HG03045 (cell line): Measurements from ENCODE around the gene KIFC3.
"Not testable (repeated sequence)": the region's sequence is repeated elsewhere in the genome, so short reads cannot be mapped to it uniquely, and the experiment has no call there.

ENCODE experiments used
- ATAC-seq: cut with Tn5 transposase; IDR thresholded peaks from one replicate; pipeline ENCODE4 v1.9.1; 2021; ENCODE audit warnings: mild to moderate bottlenecking, moderate library complexity; ENCODE audit not compliant: unreplicated experiment

Gene KIFC3

DNA sequence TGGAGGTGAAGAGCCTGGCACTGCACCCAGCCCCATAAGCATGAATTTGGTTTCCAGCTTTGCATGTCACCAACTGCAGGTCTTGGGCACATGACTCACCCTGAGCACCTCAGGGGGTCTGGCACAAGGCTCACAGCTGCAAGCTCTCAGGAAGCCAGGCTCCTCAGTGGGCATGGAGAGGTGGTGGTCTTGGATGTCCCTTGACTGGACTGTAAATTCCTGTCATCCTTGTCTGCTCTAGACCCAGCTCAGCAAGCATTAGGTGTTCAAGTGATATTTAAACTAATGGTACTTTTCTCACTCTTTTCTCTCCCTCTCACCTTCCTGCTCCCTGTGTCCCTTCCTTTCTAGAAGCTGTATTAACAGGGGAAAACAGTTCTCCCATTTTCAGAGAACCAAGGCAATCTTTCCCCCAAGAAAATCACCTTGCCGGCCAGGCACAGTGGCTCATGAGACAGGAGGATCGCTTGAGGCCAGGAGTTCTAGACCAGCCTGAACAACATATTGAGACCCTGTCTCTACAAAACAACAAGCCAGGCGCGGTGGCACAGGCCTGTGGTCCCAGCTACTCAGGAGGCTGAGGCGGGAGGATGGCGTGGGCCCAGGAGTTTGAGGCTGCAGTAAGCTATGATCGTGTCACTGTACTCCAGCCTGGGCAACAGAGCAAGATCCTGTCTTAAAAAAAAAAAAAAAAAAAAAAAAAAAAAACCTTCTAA is 5.1 kb upstream of the KIFC3 start:
- no peak for ATAC-seq

DNA sequence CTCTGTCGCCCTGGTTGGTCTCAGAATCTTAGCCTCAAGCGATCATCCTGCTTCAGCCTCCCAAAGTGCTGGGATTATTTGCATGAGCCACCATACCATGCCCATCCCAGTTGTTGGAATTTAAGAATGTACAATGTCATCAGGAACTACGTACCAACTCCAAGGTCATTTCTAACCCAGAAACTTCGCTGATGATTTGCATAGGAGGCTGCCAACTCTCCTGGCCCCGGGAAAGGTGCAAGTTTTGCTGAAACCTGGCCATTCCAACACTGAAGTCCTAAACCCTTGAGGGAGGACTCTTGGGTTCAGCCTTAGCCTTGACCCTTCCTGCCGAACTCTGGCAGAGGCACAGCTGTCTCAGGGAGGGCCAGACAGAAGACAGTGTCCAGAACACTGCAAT is 2.9 kb upstream of the KIFC3 start:
- no peak for ATAC-seq

- ATAC-seq, result no peak
Measured at GRCh38 chr16:57804111-57804837, 2.0 kb upstream of the KIFC3 start.

GRCh38 chr16:57803134-57803990 is 1.1 kb upstream of the KIFC3 start:
- ATAC-seq, result no peak

DNA sequence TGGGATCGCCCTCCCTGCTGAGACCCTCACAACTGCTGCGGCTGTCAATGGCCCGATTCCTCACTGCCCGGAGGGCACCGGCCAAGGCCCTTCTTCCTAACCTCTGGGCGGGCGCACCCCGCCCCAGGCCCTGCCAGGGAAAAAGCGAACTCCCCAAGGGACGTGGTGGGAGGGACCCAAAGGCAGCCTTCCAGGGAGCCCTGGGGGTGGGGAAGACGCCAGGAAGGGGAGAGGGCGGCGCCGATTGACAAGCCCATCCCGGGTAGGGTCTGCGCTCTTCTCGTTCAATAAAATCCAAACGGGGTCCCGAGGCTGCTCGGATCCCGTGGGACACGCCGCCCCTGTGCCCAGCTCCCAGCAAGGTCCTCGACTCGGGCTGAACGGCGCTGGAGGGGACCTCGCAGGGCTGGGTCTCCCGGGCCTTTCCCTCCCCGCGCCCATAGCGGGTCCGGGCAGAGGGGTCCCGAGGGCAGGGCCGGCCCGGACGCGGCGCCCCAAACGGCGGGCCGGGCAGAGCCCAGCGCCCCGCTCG is 416 bp downstream of the KIFC3 start:
- no peak for ATAC-seq

GRCh38 chr16:57801098-57801808 is 1.0 kb downstream of the KIFC3 start:
- no peak for ATAC-seq

GRCh38 chr16:57800200-57801097 is 1.8 kb downstream of the KIFC3 start:
- ATAC-seq, result no peak

- ATAC-seq, result no peak
Measured at GRCh38 chr16:57799600-57800199, 2.6 kb downstream of the KIFC3 start.

GRCh38 chr16:57798953-57799599 is 3.2 kb downstream of the KIFC3 start:
- ATAC-seq, result no peak

DNA sequence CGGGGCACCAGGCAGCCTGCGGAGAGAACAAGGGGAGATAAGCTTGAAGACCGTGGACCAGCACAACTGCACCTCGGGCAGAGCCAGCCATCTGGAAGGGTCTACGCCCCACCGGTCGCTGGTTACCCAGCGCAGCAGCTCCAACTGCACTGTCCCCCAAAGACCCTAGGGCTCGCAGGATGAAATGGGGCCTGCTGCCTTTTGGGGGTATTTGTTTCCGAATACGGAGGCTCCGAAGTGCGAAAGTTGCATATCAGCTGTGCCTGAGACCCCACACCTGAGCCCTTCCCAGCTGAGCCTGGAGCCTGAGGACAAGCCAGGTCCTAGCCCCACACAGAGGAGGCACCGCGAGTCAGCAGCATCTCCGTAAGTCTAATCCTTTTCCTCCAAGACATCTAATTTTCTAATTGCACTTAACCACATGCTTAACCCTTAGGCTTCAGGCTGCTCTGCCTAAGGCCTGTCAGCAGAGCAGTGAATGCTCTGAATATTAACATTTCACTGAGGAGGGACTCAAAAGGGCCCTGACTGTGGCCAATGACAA is 4.0 kb downstream of the KIFC3 start:
- no peak for ATAC-seq

GRCh38 chr16:57797526-57798266 is 4.6 kb downstream of the KIFC3 start:
- no peak for ATAC-seq

GRCh38 chr16:57797216-57797525 is 5.1 kb downstream of the KIFC3 start:
- no peak for ATAC-seq

DNA sequence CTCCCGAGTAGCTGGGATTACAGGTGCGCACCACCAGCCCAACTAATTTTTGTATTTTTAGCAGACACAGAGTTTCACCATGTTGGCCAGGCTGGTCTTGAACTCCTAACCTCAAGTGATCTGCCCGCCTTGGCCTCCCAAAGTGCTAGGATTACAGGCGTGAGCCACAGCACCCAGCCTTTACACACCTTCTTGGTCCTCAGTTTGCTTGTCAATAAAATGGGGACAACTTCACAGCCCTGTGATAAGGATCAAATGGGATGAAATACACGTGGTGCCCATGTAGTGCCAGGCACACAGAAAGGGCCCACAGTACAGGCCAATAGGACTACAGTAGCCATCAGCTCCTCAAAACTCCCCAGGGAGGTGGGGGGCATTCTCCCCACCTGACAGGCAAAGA is 6.3 kb downstream of the KIFC3 start:
- ATAC-seq, result not testable (repeated sequence)

GRCh38 chr16:57795431-57795878 is 6.8 kb downstream of the KIFC3 start:
- ATAC-seq, result no peak

- ATAC-seq, result no peak
Measured at GRCh38 chr16:57794849-57795430, 7.4 kb downstream of the KIFC3 start.

DNA sequence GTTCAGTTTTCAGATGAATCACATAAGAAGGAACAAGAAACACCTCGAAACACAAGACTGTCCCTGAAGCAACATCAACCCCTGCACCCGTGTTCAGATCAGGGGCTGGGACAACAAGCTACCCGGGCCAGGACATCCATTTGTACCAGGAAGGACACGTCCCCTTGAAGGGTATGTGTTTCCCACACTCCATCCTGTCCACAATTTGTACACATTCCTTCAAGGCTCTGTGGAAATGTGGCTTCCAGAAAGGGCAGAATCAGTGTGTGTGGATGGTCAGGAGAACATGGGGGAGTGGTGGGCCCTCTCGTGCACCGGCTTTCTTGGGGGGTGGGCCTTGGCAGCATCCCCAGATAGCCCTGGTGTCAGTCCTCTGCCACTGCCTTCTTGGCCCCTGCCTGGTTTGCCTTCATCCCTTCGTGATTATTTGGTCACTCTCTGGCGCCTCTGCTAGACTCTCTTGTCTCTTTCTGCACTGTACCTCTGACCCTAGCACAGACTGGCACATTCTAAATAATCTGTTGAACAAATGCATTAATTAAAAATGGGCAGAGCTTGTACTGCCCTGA is 10.3 kb downstream of the KIFC3 start:
- ATAC-seq, result no peak

DNA sequence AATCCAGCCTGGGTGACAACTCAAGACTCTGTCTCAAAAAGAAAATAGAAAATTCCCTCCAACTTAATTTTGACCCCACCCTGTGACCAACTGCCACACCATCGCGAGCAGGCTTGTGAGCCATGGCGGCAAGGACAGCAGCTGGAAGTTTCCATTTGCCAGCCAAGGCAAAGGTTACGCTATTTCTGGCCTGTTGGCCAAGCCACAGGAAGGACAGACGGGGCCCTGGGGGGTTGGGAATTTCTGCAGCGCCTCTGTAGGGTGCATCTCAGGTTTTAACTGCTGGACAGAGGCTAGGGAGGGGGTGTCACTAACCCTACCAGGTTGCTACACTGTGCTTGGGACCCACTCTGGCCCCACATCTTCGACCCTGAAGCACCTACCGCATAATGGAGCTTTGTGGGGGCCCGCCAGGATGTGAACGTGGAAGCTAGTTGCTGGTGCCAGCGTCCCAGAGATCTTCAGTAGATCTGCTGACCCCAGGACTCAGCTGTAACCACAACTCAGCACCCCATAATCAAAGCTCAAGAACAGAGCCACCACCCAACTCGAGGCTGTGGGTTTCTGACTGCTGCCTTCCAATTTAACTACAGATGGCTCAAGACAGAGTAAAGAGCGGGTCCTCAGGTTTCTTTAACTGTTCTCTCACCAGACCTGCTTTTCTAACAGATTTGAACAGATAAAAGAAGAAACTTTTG is 10.9 kb downstream of the KIFC3 start:
- ATAC-seq, result no peak
